K562 (cell line): Measurements from ENCODE around the gene DNAH17. TPM values are rescaled to one million over a fixed set of nuclear protein-coding genes. Genes with fewer than 3 reads are reported as not detected.
A peak's percentile ranks its signal among the peaks of the same experiment; 100 is the strongest.

Source experiments
- ATAC-seq: fragments of 200-7000 bp; cut with Tn5 transposase; 3 replicates; pipeline ENCODE4 v1.9.1; 2020; ENCODE audit warnings: moderate library complexity
- Bru-seq: library from RNA; stranded (reverse); fragments of 400-500 nt; gene quantifications from one replicate; lab custom pipeline; 2021; lab: Mats Ljungman, UMichigan
- BruChase-seq, 2 experiments: library from RNA; stranded (reverse); fragments of 400-500 nt; gene quantifications; one replicate each; lab custom pipeline; 2021; lab: Mats Ljungman, UMichigan
- BruUV-seq: library from RNA; stranded (reverse); fragments of 400-500 nt; replicated peaks from 2 replicates; lab custom pipeline; 2021; lab: Mats Ljungman, UMichigan
- CTCF ChIA-PET: fragments of 300-600 bp; formaldehyde crosslinking; extraction: SDS; loops from one replicate; lab custom pipeline; 2021; ENCODE audit warnings: low intra/inter-chr PET ratio; lab: Yijun Ruan, JAX
- POLR2A ChIA-PET: fragments of 300-600, 350-650 bp; sonication (Branson Sonifier 250); formaldehyde crosslinking; extraction: SDS; loops from one replicate; lab custom pipeline; 2021; ENCODE audit warnings: antibody characterized with exemption, inconsistent platforms; lab: Yijun Ruan, JAX
- DNase-seq, 4 experiments: peaks; one replicate each; pipeline versions ENCODE4 v3.0.0 to v3.0.0-alpha.2; 2011 to 2018; ENCODE audit warnings: low spot score in 3 of 4, mixed read lengths in 3 of 4; ENCODE audit errors: extremely low read depth in 1 of 4
- FAIRE-seq: peaks from 2 replicates; lab custom pipeline; 2011; peaks lifted over from hg19 to GRCh38; lab: Jason Lieb, UNC
- H2AFZ ChIP-seq: 2 replicates; pipeline ENCODE4 v1.6.0; 2011; ENCODE audit warnings: low read depth, low read length, control low read depth, inconsistent platforms
- H3K27ac ChIP-seq: fragments of 200-600 bp; 3 replicates; pipeline ENCODE4 v1.8.0; 2011; ENCODE audit warnings: low read depth, mild to moderate bottlenecking, control low read depth, inconsistent platforms, low read length, moderate library complexity, mixed read lengths; ENCODE audit errors: extremely low read depth
- H3K27me3 ChIP-seq, 2 experiments: fragments of 300-600 bp in 1 of 2; 2 replicates in 1 of 2; 3 replicates in 1 of 2; pipeline versions ENCODE4 v1.6.0 to v1.8.0; 2011; ENCODE audit warnings: inconsistent platforms in 2 of 2, low read length in 2 of 2, mild to moderate bottlenecking in 1 of 2, mixed read lengths in 1 of 2, moderate library complexity in 1 of 2; ENCODE audit not compliant: control insufficient read depth in 2 of 2, insufficient read depth in 2 of 2
- H3K36me3 ChIP-seq: fragments of 300-600 bp; 3 replicates; pipeline ENCODE4 v1.8.0; 2011; ENCODE audit warnings: mild to moderate bottlenecking, low read length, inconsistent platforms; ENCODE audit not compliant: control insufficient read depth, insufficient read depth
- H3K4me1 ChIP-seq, 2 experiments: fragments of 200-600 bp in 1 of 2; replicated peaks in 1 of 2; 2 replicates in 1 of 2; 3 replicates in 1 of 2; pipeline versions ENCODE4 v1.5.1 to v1.8.0; 2011; ENCODE audit warnings: inconsistent platforms in 2 of 2, low read length in 2 of 2, mild to moderate bottlenecking in 1 of 2, mixed read lengths in 1 of 2, moderate library complexity in 1 of 2; ENCODE audit not compliant: control insufficient read depth in 2 of 2, insufficient read depth in 2 of 2
- H3K4me2 ChIP-seq: 2 replicates; pipeline ENCODE4 v1.6.1; 2011; ENCODE audit warnings: low read length, control low read depth, inconsistent platforms, mixed read lengths; ENCODE audit not compliant: insufficient read depth
- H3K4me3 ChIP-seq: fragments of 200-600 bp; sonication (generic), shearing (Covaris generic); 2 replicates; pipeline ENCODE4 v1.5.1; 2016; ENCODE audit warnings: control low read depth, inconsistent platforms
- H3K79me2 ChIP-seq: fragments of 200-600 bp; 3 replicates; pipeline ENCODE4 v1.8.0; 2011; ENCODE audit warnings: low read length, inconsistent platforms; ENCODE audit not compliant: control insufficient read depth, insufficient read depth
- H3K9ac ChIP-seq, 2 experiments: 2 replicates each; pipeline versions ENCODE4 v1.6.0 to v1.6.1; 2011; ENCODE audit warnings: low read depth in 2 of 2, low read length in 2 of 2, control low read depth in 1 of 2, inconsistent platforms in 1 of 2, mild to moderate bottlenecking in 1 of 2, mixed read lengths in 1 of 2; ENCODE audit not compliant: insufficient read depth in 1 of 2
- H3K9me1 ChIP-seq: one replicate; pipeline ENCODE4 v1.6.0; 2011; ENCODE audit warnings: inconsistent platforms, mild to moderate bottlenecking, low read length, moderate library complexity; ENCODE audit not compliant: control insufficient read depth, insufficient read depth
- H3K9me3 ChIP-seq: replicated peaks from 2 replicates; pipeline ENCODE4 v1.5.1; 2011; ENCODE audit warnings: low read depth, low read length, inconsistent platforms; ENCODE audit not compliant: control insufficient read depth, insufficient read depth
- H4K20me1 ChIP-seq: replicated peaks from 2 replicates; pipeline ENCODE4 v1.6.1; 2011; ENCODE audit warnings: low read length, inconsistent platforms, mixed read lengths; ENCODE audit not compliant: control insufficient read depth, insufficient read depth
- ARNT ChIP-seq, 2 experiments: fragments of 450-650 bp; IDR thresholded peaks; 2 replicates each; pipeline ENCODE4 v1.6.1; 2016; ENCODE audit warnings: mild to moderate bottlenecking in 1 of 2
- BRF2 ChIP-seq: IDR thresholded peaks from 3 replicates; pipeline ENCODE4 v1.6.1; 2011; ENCODE audit warnings: borderline replicate concordance, mild to moderate bottlenecking; ENCODE audit not compliant: insufficient read length, insufficient read depth
- GMEB1 ChIP-seq: fragments of 250-450 bp; sonication (Bioruptor Pico); IDR thresholded peaks from 2 replicates; pipeline ENCODE4 v1.4.0; 2020; ENCODE audit warnings: mild to moderate bottlenecking
- MITF ChIP-seq: IDR thresholded peaks from 2 replicates; pipeline ENCODE4 v1.6.1; 2014; ENCODE audit warnings: antibody characterized with exemption
- NFIC ChIP-seq: fragments of 450-650 bp; IDR thresholded peaks from 2 replicates; pipeline ENCODE4 v1.6.1; 2017; ENCODE audit warnings: mild to moderate bottlenecking, inconsistent platforms
- NR1H2 ChIP-seq: sonication (generic); formaldehyde crosslinking; IDR thresholded peaks from 2 replicates; pipeline ENCODE4 v1.4.0; 2020; ENCODE audit warnings: mild to moderate bottlenecking, missing genetic modification reagents
- RAD21 ChIP-seq, 2 experiments: fragments of 250-450 bp in 1 of 2; fragments of 450-650 bp in 1 of 2; sonication (Bioruptor Pico) in 1 of 2; formaldehyde crosslinking in 1 of 2; IDR thresholded peaks in 1 of 2; conservative IDR thresholded peaks in 1 of 2; 2 replicates each; pipeline versions ENCODE4 v1.4.0 to v1.8.0; 2020 to 2022; ENCODE audit warnings: mild to moderate bottlenecking in 2 of 2, moderate library complexity in 1 of 2
- SOX6 ChIP-seq: fragments of 450-650 bp; IDR thresholded peaks from 2 replicates; pipeline ENCODE4 v1.6.1; 2014; ENCODE audit warnings: mild to moderate bottlenecking
- SRSF7 ChIP-seq: fragments of 200-400 bp; formaldehyde crosslinking; optimal IDR thresholded peaks from 2 replicates; pipeline ENCODE3; 2017; ENCODE audit warnings: mild to moderate bottlenecking, low read depth, low read length
- STAT5A ChIP-seq: IDR thresholded peaks from 2 replicates; pipeline ENCODE4 v1.6.1; 2012; ENCODE audit warnings: low read length, inconsistent platforms, borderline replicate concordance
- ZBED1 ChIP-seq: IDR thresholded peaks from 2 replicates; pipeline ENCODE4 v1.6.1; 2014
- ZBTB34 ChIP-seq: fragments of 250-450 bp; sonication (Bioruptor Pico); IDR thresholded peaks from 2 replicates; pipeline ENCODE4 v1.8.0; 2021; ENCODE audit warnings: mild to moderate bottlenecking, moderate library complexity
- ZFP1 ChIP-seq: fragments of 450-650 bp; formaldehyde crosslinking; IDR thresholded peaks from 2 replicates; pipeline ENCODE4 v1.4.0; 2020; ENCODE audit warnings: mild to moderate bottlenecking, mixed read lengths
- ZKSCAN3 ChIP-seq: fragments of 250-450 bp; sonication (Bioruptor Pico); IDR thresholded peaks from 2 replicates; pipeline ENCODE4 v1.4.0; 2020
- WGBS: fragments of 100-300 bp; shearing (Covaris generic); methylation state at CpG from one replicate; pipeline ENCODE4 v1.1.6; 2016; ENCODE audit warnings: low coverage, mixed read lengths; ENCODE audit not compliant: insufficient coverage; ENCODE audit errors: missing lambda C conversion rate; 5-methylcytosine and 5-hydroxymethylcytosine counted together
- in situ Hi-C: fragments of 300-500 bp; cut with MboI; formaldehyde crosslinking; loops from 4 replicates; pipeline ENCODE4 v1.15.0; 2018; ENCODE audit warnings: inconsistent platforms, mixed read lengths
- intact Hi-C: fragments of 100-400 bp; cut with micrococcal nuclease; formaldehyde crosslinking; loops from 2 replicates; pipeline ENCODE4 v1.14.2; 2022
- long read RNA-seq, 3 experiments: library from polyadenylated mRNA in 2 of 3; library from RNA in 1 of 3; unstranded in 2 of 3; stranded (forward) in 1 of 3; transcript quantifications; one replicate each; pipeline ENCODE4 v2.0.0, GENCODE V29; 2019 to 2022
- polyA minus RNA-seq, 3 experiments: library from RNA; depleted of rRNA, polyadenylated mRNA; stranded (reverse); fragments of >200 nt; gene quantifications; 2 replicates each; pipeline ENCODE4 v1.2.3, GENCODE V29; 2011
- polyA plus RNA-seq, 8 experiments: library from polyadenylated mRNA; depleted of rRNA in 4 of 8; stranded (reverse) in 5 of 8; unstranded in 3 of 8; fragments of >200 nt; fragmentation: Nextera tagmentation in 2 of 8; fragmentation: Illumina TruSeq in 1 of 8; extraction: Ambion mirVana in 2 of 8; extraction: Trizol in 1 of 8; gene quantifications; 2 replicates each; pipeline versions ENCODE4 v1.2.1 to v1.2.3, GENCODE V29; 2011 to 2014; ENCODE audit warnings: inconsistent platforms in 1 of 8, missing spikeins in 1 of 8
- total RNA-seq, 7 experiments: library from RNA; depleted of rRNA in 6 of 7; stranded (reverse); fragments of >200 nt in 6 of 7; fragmentation: Illumina TruSeq in 2 of 7; extraction: Trizol in 2 of 7; gene quantifications; 2 replicates each; pipeline versions ENCODE4 v1.2.1 to v1.2.3, GENCODE V29; 2011 to 2021; ENCODE audit warnings: low replicate concordance in 1 of 7

DNAH17 gene
- total RNA-seq (2011; cell fraction: chromatin; rRNA removed; ENCODE audit: low replicate concordance), result not detected in 2 replicates
- not detected in 2 replicates for total RNA-seq (2011; cell fraction: nucleolus; rRNA removed)
- total RNA-seq (2011; cell fraction: nucleoplasm; rRNA removed), result 0.15 TPM in 1 of 2 replicates, not detected in the other
- total RNA-seq (2014; rRNA removed) (under 0.01 TPM in 1 of 2 replicates, not detected in the other), total RNA-seq (2014; rRNA removed; fragmentation: Illumina TruSeq; extraction: Trizol) (not detected in 2 replicates), total RNA-seq (2015; rRNA removed; fragmentation: Illumina TruSeq; extraction: Trizol) (not detected in 2 replicates), total RNA-seq (2021) (not detected in 2 replicates), polyA plus RNA-seq (2011; rRNA removed) (not detected in 2 replicates), polyA plus RNA-seq (2014; fragmentation: Illumina TruSeq; extraction: Trizol) (not detected in 2 replicates), polyA plus RNA-seq (2014; fragmentation: Nextera tagmentation; extraction: Ambion mirVana) (under 1 TPM; 0.04 to 0.06 TPM), polyA plus RNA-seq (2014; rRNA removed) (0.01 TPM in 1 of 2 replicates, not detected in the other), polyA minus RNA-seq (2011; rRNA and poly(A)+ RNA removed) (not detected in 2 replicates), Bru-seq, nascent RNA (percentile 2 among the genes with signal in this experiment), BruChase-seq, experiment 1, labeled RNA remaining after a 2-hour chase (percentile 0 among the genes with signal in this experiment), BruChase-seq, experiment 2, labeled RNA remaining after a 6-hour chase (percentile 2 among the genes with signal in this experiment)
- polyA plus RNA-seq (2011; cell fraction: cytosol; rRNA removed), result not detected in 2 replicates
- 0.03 TPM in 1 of 2 replicates, not detected in the other for polyA plus RNA-seq (2011; cell fraction: nucleus; rRNA removed)
- 0.27 and 0.65 TPM in 2 replicates for polyA plus RNA-seq (2012)
- not detected in 2 replicates for polyA minus RNA-seq (2011; cell fraction: cytosol; rRNA and poly(A)+ RNA removed)
- polyA minus RNA-seq (2011; cell fraction: nucleus; rRNA and poly(A)+ RNA removed), result not detected in 2 replicates
- long read RNA-seq, experiment 1, partial matches to known transcripts, result 0 of 2 reads
- long read RNA-seq, experiment 1, other reads (novel, unspliced or antisense), result 2 of 2 reads
- long read RNA-seq, experiment 2, result 0 reads
- long read RNA-seq, experiment 3, result 0 reads

- Histone ChIP-seq H3K27ac (no peak within 1 kb of the TSS), H4K20me1 (no peaks in the 10 kb centered on the region), H3K4me3 (no peak within 1 kb of the TSS), H3K4me2 (no peak within 1 kb of the TSS), H3K9ac (peak within 1 kb of the TSS in 1 of 2 experiments; percentile 9; a peak in 1 of 4 replicates), H3K9me1 (no peaks in the 10 kb centered on the region), H2AFZ (no peak within 1 kb of the TSS), H3K36me3 (no peaks in the 10 kb centered on the region), H3K79me2 (no peaks in the 10 kb centered on the region), H3K4me1 (peaks cover 0 to 3% of the 10 kb centered on the region in 2 experiments; a peak in 1 of 5 replicates), H3K27me3 (peaks cover 44 to 80% of the 10 kb centered on the region in 2 experiments), H3K9me3 (no peaks in the 10 kb centered on the region)
- intact Hi-C loops, result no loop called here
- DNase-seq (no peak), FAIRE-seq (no peak), ATAC-seq (no peak)
- BruUV-seq, result no TSS peak
- POLR2A ChIA-PET, result interaction anchor here (0.6 to 1.3 kb wide), 2 partner anchors 48 to 65 kb away, joined by 3 to 4 read pairs; no protein-coding TSS in a partner anchor
- 24% methylated on average over 9 of the region's 9 CpGs for WGBS
- in situ Hi-C loops, result no loop called here
- CTCF ChIA-PET, result no interaction called here
- TF ChIP-seq ARNT (IDR thresholded peaks at IDR 0.05), result no peak
- no peak for TF ChIP-seq RAD21 (CRISPR knock-in tag; conservative IDR thresholded peaks at IDR 0.05 in 1 of 2, IDR thresholded peaks at IDR 0.05 in 1 of 2)
- TF ChIP-seq ZBTB34 (CRISPR knock-in tag), result no peak
- TF ChIP-seq ZFP1 (CRISPR knock-in tag), result no peak
- no peak for TF ChIP-seq SRSF7
- no peak for TF ChIP-seq NR1H2 (CRISPR knock-in tag)
- no peak for TF ChIP-seq SOX6
- no peak for TF ChIP-seq ZBED1
- TF ChIP-seq NFIC, result no peak
- TF ChIP-seq MITF, result no peak
- no peak for TF ChIP-seq GMEB1 (CRISPR knock-in tag)
- no peak for TF ChIP-seq BRF2
- TF ChIP-seq STAT5A, result no peak
- TF ChIP-seq ZKSCAN3 (CRISPR knock-in tag), result no peak
These were observed at the start of gene DNAH17 for GRCh38 chr17:78577296-78577695. TSS of gene DNAH17 (minus strand) at chr17:78577396. CDS start at chr17:78575057, 2,339 bp downstream.
